A204.1 (cell line): Measurements from ENCODE around the gene MCM8.
"Not testable (repeated sequence)": the region's sequence is repeated elsewhere in the genome, so short reads cannot be mapped to it uniquely, and the experiment has no call there.

Experiments used
- FAIRE-seq: peaks from 2 replicates; lab custom pipeline; 2012; peaks lifted over from hg19 to GRCh38; lab: Jason Lieb, UNC

MCM8 gene

DNA sequence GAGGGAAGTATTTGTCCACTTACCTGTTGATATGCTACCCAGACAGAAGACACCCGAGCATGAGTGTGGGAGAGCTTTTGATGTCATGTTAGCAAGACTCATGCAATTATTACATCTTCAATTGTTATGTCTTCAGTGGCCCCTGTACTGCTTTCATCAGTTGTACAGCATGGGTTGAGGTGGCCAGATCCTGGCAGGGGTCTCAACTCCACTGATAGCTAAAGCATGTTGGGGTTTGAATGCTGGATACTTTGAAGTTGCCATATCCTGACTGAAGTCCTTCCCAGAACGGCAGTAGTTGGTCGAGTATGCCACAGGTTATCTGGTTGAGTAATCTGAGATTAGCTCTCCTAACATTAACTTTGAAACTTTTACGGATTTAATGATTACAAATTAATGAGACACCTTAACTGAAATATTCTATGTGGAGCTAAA, 56.7 kb downstream of the MCM8 start:
- no peak for FAIRE-seq

DNA sequence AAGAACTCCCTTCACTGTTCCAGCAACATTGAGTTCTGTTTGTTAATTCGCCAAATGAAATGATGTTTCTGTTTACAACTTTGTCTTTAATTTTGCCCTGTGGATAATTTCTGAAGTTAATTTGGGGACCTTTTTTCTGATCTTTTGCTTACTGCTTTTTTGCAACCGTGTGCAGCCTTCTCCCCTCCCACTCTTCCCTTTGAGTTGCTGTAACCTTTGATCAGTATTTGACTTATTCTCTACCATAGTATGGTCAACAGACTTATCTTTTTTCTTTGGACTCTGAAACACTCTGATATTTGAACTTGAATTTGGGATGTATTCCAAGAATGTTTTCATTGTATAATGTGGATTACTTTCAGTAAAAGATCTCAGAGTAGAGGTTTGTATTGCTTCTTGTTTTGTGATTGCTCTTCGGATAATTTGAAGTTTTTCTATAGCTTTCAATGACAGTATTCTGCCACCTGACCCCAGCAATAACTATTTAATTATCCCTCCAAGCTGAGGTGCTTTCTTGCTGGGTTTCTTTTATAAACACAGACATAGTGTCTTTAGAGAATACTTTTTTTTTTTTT, 57.2 kb downstream of the MCM8 start:
- FAIRE-seq: no peak

DNA sequence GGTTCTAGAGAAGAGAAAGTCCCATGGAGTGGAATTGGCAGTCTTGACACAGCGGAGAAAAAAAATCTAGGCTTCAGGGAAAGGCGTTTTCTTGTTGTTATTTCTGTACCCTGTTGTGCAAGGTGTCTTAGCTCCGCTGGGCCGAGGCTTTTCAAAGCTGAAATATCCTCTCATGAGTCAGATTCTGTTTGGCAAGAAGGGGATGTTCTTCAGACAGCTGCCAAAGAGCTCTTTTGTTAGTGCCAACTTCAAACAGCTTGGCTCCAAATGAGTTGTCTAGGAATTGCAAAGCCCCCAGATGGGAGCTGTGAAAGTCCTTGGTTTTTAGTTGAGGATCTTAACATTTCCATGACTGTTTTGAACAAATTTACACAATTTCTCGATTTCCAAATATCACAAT, 57.8 kb downstream of the MCM8 start:
- FAIRE-seq: no peak

DNA sequence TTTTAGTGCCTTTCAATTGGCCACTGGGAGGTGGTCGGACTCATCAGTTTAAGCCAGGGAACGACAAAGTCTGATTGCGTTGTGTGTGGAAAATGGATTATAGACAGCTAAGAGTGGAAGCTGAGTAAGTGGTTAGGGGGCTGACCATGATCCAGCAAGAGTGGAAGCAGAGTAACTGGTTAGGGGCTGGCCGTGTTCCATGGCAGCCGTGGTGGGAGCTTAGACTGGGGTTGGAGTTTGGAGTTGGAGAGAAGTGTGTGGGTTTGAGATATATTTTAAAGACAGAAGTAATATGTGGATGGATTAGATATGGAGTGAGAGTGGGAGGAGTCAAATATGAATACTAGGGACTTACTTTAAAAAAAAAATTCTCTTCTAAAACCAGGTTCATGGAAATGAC, 61.7 kb downstream of the MCM8 start:
- no peak for FAIRE-seq

GRCh38 chr20:6014017-6014416, 63.6 kb downstream of the MCM8 start:
- FAIRE-seq: no peak

DNA sequence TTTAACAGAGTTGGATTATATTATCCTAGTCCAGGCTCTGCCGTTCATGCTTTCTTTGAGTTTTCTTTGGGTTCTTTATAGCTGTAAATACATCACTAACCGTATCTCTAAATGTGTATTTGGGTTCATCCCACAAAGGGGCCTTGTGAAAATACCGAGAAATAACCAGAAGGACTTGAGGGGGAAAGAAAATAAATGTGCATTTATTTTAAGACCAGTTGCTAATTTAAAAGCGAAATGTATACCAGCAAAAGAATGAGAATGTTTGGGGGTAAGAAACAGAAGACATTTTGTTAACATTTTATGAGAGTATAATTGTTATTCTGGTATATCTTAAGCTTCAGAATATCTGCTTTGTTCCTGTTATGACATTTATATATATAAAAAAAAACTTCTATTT, 64.5 kb downstream of the MCM8 start:
- FAIRE-seq: peak; percentile 44

- FAIRE-seq: no peak
These were observed 67.0 kb downstream of the MCM8 start for GRCh38 chr20:6017467-6017866.

GRCh38 chr20:6017880-6018279, 67.4 kb downstream of the MCM8 start:
- no peak for FAIRE-seq

- no peak for FAIRE-seq
These were observed 74.3 kb downstream of the MCM8 start for GRCh38 chr20:6024768-6025167.

GRCh38 chr20:6026051-6026450, 75.6 kb downstream of the MCM8 start:
- no peak for FAIRE-seq

DNA sequence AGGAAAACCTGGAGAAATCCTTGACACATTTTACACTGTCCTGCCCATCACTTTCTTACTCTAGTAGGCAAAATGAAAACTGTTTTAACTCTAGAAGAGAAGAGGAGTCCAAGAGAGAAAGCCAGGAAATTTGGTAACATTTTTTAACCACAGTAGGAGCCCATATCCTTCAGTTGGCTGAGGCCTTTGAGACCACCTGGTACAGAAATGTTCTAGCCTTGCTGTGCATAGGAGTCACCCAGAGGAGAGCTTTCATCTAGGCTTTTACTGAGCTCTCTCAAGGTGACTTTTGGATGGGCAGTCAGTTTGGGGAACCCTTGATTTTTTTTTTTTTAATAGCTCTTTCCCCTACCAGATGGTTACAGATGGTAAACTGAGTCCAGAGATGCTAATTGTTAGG, 78.4 kb downstream of the MCM8 start:
- FAIRE-seq: no peak

DNA sequence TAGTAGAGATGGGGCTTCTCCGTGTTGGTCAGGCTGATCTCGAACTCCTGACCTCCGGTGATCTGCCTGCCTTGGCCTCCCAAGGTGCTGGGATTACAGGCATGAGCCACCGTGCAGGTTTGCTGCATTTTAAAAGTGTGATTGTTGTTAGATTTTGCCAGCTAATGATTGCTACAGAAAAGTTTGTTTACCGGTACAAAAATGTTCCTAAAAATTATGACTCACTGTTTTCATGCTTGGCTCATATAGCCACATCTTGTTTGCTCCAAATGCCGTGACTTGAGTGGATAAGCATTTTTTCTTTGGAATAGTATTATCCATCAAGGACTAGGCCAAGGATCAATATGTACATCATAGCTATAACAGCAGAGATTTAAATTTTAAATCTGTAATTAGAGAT, 79.1 kb downstream of the MCM8 start:
- FAIRE-seq: no peak

DNA sequence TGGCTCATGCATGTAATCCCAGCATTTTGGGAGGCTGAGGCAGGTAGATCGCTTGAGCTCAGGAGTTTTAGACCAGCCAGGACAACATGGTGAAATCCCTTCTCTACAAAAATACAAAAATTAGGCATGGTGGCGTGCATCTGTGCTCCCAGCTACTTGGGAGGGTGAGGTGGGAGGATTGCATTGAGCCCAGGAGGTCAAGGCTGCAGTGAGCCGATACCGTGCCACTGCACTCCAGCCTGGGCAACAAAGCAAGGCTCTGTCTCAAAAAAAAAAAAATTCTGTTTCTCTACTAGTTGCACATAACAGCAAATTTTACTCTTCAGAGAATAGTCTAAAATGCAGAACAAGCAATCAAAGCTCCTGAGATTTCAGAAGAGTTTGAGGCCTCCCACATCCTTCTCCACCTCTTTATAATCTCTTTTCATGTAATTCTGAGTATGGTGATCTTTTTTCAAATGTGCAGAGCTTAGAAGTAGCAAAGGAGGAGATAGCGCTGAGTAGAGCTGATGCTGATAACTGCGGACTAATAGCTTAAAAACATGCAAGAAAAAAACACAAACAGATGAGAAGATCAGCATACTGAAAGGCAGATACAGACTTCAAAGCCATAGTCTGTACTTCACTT, 80.1 kb downstream of the MCM8 start:
- no peak for FAIRE-seq

- FAIRE-seq: not testable (repeated sequence)
These were observed 82.5 kb downstream of the MCM8 start for GRCh38 chr20:6032907-6033306.

DNA sequence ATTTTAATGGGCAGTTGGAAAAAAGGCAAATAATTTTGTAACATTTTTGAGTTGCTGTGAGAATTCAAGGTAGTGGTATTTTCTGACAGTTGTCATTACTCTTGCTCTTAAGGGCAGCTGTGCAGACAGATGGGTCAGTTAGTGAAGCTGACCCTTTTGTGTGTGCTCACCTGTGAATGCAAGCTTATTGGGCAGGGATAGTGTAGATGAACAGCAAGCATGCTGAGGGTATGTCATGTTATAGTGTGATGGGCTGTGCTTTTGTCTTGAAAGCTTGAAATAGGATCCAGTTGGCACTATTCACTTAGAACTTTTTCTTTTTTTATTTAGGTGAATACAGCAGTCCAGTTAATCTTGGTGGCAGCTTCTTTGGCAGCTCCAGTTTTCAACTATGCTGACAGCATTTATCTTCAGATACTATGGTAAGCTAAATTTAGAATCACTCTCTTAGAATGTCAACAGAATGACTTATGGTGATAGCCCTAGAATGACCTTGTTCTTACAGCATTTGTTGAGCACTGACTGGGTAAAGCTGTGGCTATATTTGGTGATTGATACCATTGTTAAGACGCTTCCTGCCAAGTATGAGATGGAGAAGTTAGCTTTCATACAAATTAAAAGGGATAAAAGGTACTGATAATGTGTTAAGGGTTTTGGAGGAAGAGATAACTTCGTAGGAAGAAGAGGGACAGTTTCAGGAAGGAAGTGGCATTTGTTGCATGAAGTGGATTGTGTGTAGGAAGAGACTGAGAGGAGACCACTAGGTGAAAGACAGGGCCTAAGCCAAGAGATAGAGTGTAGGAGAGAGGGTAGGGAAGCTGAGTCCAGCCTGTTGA, 83.9 kb downstream of the MCM8 start:
- no peak for FAIRE-seq

GRCh38 chr20:6036213-6036612, 85.8 kb downstream of the MCM8 start:
- no peak for FAIRE-seq

GRCh38 chr20:6037082-6037481, 86.6 kb downstream of the MCM8 start:
- no peak for FAIRE-seq

- FAIRE-seq: no peak
These were observed 87.8 kb downstream of the MCM8 start for GRCh38 chr20:6038256-6038655.

DNA sequence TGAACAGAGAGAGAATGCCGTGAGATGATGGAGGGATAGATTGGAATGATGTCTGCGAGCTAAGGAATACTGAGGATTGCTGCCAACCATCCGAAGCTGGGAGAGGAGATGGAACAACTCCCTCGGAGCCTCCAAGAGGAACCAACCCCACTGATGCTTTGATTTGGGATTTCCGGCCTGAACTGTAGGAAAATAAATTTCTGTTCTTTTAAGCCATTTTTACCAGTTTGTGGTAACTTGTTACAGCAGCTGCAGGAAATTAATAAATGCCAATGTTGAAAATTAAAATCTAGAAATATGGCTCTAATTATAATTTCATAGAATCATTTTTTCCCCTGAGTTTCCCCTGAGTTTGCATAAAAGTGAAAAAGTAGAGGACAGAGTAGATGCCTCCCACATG, 89.3 kb downstream of the MCM8 start:
- no peak for FAIRE-seq

GRCh38 chr20:6040540-6040939, 90.1 kb downstream of the MCM8 start:
- no peak for FAIRE-seq

DNA sequence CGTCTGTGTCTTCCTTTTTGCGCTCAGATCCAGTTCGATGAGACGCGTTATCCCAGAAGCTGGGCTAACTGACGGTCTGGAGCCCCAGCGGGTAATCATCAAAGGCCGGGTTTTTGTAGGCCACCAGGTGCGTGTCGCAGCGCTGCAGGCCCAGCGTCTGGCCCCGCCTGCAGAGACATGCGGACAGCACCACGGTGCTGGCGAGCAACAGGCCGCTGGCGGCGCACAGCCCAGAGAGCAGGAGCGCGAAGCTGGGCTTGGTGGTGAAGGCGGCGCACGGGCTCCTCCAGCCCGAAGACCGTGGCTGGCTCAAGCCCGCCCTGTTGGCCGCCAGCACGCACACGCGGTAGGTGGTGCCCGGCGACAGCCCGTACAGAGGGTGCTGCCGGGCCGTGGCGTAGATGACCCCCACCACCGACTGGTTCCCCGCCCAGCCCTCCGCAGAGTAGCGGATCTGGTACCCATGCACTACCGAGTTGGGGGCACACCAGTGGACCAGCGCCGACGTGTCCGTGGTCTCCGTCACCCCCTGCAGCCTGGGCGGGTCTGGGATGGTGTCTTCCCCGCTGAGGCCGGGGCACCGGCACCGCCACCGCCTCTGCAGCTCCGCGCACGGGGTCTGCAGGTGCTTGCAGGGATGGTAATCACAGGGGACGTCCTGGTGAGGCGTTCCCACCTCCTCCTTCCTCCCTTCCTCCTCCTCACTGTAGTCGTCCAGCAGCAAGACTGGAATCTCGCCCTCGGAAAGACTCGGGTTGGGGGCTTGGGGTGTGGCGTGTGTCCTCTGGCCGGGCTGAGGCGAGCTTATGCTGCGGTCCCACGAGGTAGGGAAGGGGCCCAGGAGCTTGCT, 90.7 kb downstream of the MCM8 start:
- no peak for FAIRE-seq

- no peak for FAIRE-seq
These were observed 91.4 kb downstream of the MCM8 start for GRCh38 chr20:6041808-6042265.

DNA sequence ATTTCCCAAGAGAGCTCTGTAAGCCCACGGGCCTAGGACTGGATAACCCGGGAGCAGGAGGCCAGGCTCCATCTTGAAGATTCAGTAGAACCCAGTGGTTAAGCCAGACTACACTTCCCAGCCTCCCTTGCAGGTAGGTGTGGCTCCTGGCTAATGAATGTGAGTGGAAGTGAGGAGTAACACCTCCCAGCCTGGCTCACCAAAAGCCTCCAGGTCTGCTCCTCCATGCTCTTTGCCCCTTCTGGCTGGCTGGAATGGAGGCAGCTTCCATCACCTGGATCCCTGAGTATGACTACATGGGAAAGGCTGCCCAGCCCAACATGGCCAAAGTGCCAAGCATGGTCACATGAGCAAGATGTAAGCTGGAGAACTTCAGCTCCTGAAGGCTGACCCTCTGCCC, 93.7 kb downstream of the MCM8 start:
- FAIRE-seq: no peak
